Measurements from ENCODE around the gene HS3ST5. TPM values are rescaled to one million over a fixed set of nuclear protein-coding genes. Genes with fewer than 3 reads are reported as not detected.

HS3ST5 gene
- total RNA-seq, 4 donors from 2014 or later, result not detected

DNA sequence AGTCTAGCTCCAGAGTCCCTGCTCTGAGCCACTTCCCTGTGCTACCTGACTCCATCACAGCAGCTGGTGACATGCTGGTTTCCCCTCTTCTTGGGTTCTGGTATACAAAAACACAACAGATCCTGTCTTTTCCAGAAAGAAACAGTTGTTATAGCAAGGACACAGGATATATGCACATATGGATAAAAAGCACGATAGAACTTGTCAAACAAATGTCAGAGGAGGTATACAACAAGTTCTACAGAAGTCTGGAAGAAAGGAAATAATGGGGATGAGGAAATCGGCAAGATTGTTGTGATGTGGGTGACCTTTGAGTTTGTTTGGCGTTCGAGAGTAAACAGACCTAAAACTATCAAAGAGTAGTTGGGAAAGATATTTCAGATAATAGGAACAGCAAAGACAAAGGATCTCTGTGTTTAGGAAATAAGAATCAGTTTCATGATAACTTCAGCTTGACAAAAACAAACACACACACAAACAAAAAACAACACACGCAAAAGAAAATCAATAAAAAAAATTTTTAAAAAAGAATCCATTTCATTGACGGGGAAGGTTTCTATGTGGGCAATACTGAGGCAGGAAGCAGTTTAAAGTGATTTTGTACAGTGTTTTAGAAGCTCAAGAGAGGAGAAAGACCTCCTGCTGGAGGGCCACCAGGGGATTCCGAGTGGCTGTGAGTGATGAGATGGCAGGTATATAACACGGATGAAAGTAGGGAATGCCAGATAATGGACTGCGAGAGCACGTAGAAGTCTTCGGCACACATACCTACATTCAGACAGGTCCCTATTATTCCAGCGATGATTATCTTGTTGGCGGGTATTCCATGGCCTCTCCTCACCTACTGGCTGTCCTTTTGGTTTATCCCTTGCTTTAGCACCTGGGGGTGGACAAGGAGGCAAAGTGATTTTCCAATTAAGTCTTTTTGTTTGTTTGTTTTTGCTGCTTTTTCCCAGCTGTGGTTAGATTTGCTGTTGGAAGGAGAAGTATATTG lies 174.9 kb downstream of the HS3ST5 start:
- Histone ChIP-seq H3K27ac (no peak overlapping the region), H3K9me3 (no peaks in the 10 kb centered on the region), H3K27me3 (no peaks in the 10 kb centered on the region), H3K4me3 (no peak overlapping the region), H3K36me3 (no peaks in the 10 kb centered on the region), H3K4me1 (no peaks in the 10 kb centered on the region)
- WGBS, result 84% methylated on average over 13 of the region's 13 CpGs
- TF ChIP-seq POLR2AphosphoS5 (IDR thresholded peaks at IDR 0.05) (no peak), EP300 (IDR thresholded peaks at IDR 0.05) (no peak), POLR2A (IDR thresholded peaks at IDR 0.05) (no peak), CTCF (IDR thresholded peaks at IDR 0.05) (no peak)
- DNase-seq (ENCODE audit: low spot score in 2 of 2), result no peak

GRCh38 chr6:114164207-114164606 lies 178.6 kb downstream of the HS3ST5 start:
- Histone ChIP-seq H3K4me1 (no peaks in the 10 kb centered on the region), H3K36me3 (no peaks in the 10 kb centered on the region), H3K27me3 (no peaks in the 10 kb centered on the region), H3K4me3 (no peak overlapping the region), H3K27ac (no peak overlapping the region), H3K9me3 (no peaks in the 10 kb centered on the region)
- TF ChIP-seq EP300 (IDR thresholded peaks at IDR 0.05), result no peak
- TF ChIP-seq CTCF (IDR thresholded peaks at IDR 0.05), result no peak
- no peak for TF ChIP-seq POLR2A (IDR thresholded peaks at IDR 0.05)
- TF ChIP-seq POLR2AphosphoS5 (IDR thresholded peaks at IDR 0.05), result no peak
- no peak for DNase-seq (ENCODE audit: low spot score in 2 of 2)

DNA sequence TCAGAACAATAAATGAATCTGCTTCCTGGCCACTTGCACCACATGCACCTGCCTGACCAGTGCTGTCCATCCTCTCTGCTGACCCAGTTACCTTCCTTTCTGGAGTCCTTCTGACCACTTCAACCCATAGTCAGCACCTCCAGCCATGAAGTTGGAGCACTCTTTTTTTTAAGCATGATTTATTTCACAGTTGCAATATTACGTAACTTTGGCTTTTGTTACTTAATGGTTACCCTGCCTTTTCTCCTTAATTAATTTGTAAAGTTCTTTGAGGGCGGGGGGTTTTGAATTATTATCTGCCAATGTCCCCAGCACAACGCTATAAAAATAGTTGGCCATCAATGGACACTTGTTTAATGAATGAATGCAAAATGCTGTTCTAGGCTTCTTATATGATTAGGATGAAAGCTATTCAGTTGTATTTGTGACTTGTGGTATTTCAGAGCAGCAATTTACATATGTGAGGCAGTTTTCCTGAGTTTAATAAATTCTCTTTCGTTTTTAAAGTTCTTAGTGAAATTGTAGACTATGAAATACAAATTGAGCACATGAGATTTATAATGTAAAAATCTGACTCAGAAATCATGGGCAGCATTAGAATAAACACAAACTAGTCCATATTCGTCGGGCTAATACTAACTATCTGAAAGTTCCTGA lies 180.0 kb downstream of the HS3ST5 start:
- 76% methylated on average over 6 of the region's 6 CpGs for WGBS
- Histone ChIP-seq H3K27ac (no peak overlapping the region), H3K27me3 (no peaks in the 10 kb centered on the region), H3K4me3 (no peak overlapping the region), H3K4me1 (no peaks in the 10 kb centered on the region), H3K9me3 (no peaks in the 10 kb centered on the region), H3K36me3 (no peaks in the 10 kb centered on the region)
- TF ChIP-seq CTCF (IDR thresholded peaks at IDR 0.05) (no peak), POLR2A (IDR thresholded peaks at IDR 0.05) (no peak), POLR2AphosphoS5 (IDR thresholded peaks at IDR 0.05) (no peak), EP300 (IDR thresholded peaks at IDR 0.05) (no peak)
- no peak for DNase-seq (ENCODE audit: low spot score in 2 of 2)

DNA sequence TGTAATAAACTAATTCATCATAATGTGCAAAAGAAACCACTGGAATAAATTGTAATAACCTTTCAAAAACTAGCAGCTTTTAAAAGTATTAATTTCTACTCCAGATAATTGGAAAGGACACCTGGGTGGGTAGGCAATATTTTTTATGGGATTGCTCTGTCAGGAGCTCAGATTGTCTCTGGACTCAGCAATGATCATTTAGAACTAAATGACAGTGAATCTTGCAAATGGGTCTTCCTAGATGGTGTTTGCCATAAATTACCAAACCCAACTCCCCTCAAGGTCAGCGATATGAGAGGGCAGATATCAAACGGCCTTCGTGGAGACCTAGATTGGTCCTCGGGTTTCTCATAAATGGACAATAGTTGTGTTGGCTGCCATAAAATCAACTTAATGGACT lies 181.9 kb downstream of the HS3ST5 start:
- DNase-seq (ENCODE audit: low spot score in 2 of 2), result no peak
- Histone ChIP-seq H3K36me3 (no peaks in the 10 kb centered on the region), H3K27me3 (no peaks in the 10 kb centered on the region), H3K4me1 (no peaks in the 10 kb centered on the region), H3K9me3 (no peaks in the 10 kb centered on the region), H3K27ac (no peak overlapping the region), H3K4me3 (no peak overlapping the region)
- WGBS, result 89% methylated on average over 4 of the region's 4 CpGs
- TF ChIP-seq POLR2AphosphoS5 (IDR thresholded peaks at IDR 0.05) (no peak), POLR2A (IDR thresholded peaks at IDR 0.05) (no peak), CTCF (IDR thresholded peaks at IDR 0.05) (no peak), EP300 (IDR thresholded peaks at IDR 0.05) (no peak)

DNA sequence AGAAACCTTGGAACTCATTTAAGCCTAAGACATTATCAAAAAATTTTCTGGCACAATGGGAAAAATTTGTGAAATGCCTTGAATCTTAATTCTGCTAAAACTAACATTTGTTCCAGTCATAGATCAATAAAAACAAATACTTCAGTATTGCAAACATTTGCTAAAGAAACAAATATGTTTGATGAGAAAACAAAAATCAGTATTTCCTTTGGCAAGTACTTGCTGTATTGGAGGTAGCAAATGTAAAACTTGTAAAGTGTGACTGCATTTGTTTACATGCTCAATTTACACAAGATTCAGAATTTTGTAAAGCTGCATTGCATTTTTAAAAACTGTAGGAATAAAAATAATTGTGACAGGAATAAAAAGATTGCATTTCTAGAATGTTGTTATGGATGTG lies 183.1 kb downstream of the HS3ST5 start:
- Histone ChIP-seq H3K9me3 (no peaks in the 10 kb centered on the region), H3K4me3 (no peak overlapping the region), H3K36me3 (no peaks in the 10 kb centered on the region), H3K27me3 (no peaks in the 10 kb centered on the region), H3K4me1 (no peaks in the 10 kb centered on the region), H3K27ac (no peak overlapping the region)
- TF ChIP-seq EP300 (IDR thresholded peaks at IDR 0.05), result no peak
- TF ChIP-seq POLR2AphosphoS5 (IDR thresholded peaks at IDR 0.05), result no peak
- no peak for TF ChIP-seq CTCF (IDR thresholded peaks at IDR 0.05)
- no peak for TF ChIP-seq POLR2A (IDR thresholded peaks at IDR 0.05)
- DNase-seq (ENCODE audit: low spot score in 2 of 2), result no peak

All from suprapubic skin (tissue), 4 donors.